HepG2 (cell line): ENCODE results near the gene RAB36. TPM values are rescaled to one million over a fixed set of nuclear protein-coding genes. Genes with fewer than 3 reads are reported as not detected.
A peak's percentile ranks its signal among the peaks of the same experiment; 100 is the strongest.

Experiments
- ARHGAP35 ChIP-seq: sonication (generic); formaldehyde crosslinking; IDR thresholded peaks from 2 replicates; pipeline ENCODE4 v1.9.0; 2022; ENCODE audit warnings: mild to moderate bottlenecking, inconsistent platforms, moderate library complexity, missing genetic modification reagents, borderline replicate concordance
- BRCA1 ChIP-seq: sonication (generic); formaldehyde crosslinking; IDR thresholded peaks from 2 replicates; pipeline ENCODE4 v1.4.0; 2020; ENCODE audit warnings: missing genetic modification reagents
- CBX5 ChIP-seq: sonication (generic); formaldehyde crosslinking; IDR thresholded peaks from 2 replicates; pipeline ENCODE4 v1.4.0; 2020; ENCODE audit warnings: missing genetic modification reagents, borderline replicate concordance
- DR1 ChIP-seq: sonication (generic); formaldehyde crosslinking; IDR thresholded peaks from 2 replicates; pipeline ENCODE4 v1.8.0; 2021; ENCODE audit warnings: mild to moderate bottlenecking, missing genetic modification reagents, inconsistent platforms
- EEA1 ChIP-seq: sonication (generic); formaldehyde crosslinking; IDR thresholded peaks from 2 replicates; pipeline ENCODE4 v1.5.1; 2020; ENCODE audit warnings: mild to moderate bottlenecking, missing genetic modification reagents, borderline replicate concordance
- FOXC1 ChIP-seq: sonication (generic); formaldehyde crosslinking; IDR thresholded peaks from 2 replicates; pipeline ENCODE4 v1.8.0; 2022; ENCODE audit warnings: mild to moderate bottlenecking, missing genetic modification reagents, borderline replicate concordance
- KAT8 ChIP-seq: IDR thresholded peaks from 2 replicates; pipeline ENCODE4 v1.6.1; 2016; ENCODE audit warnings: missing genetic modification reagents, missing compliant biosample characterization
- SIN3A ChIP-seq: IDR thresholded peaks from 2 replicates; pipeline ENCODE4 v1.6.1; 2011; ENCODE audit warnings: low read depth, mild to moderate bottlenecking, control low read depth, low read length, borderline replicate concordance
- SIX4 ChIP-seq: sonication (generic); formaldehyde crosslinking; IDR thresholded peaks from 2 replicates; pipeline ENCODE4 v1.4.0; 2020; ENCODE audit warnings: missing genetic modification reagents
- SMAD9 ChIP-seq: sonication (generic); formaldehyde crosslinking; IDR thresholded peaks from 2 replicates; pipeline ENCODE4 v1.5.1; 2020; ENCODE audit warnings: mild to moderate bottlenecking, missing genetic modification reagents
- SP2 ChIP-seq: sonication (generic); formaldehyde crosslinking; IDR thresholded peaks from 2 replicates; pipeline ENCODE4 v1.5.1; 2020; ENCODE audit warnings: mild to moderate bottlenecking, missing genetic modification reagents
- TRAFD1 ChIP-seq: sonication (generic); formaldehyde crosslinking; IDR thresholded peaks from 2 replicates; pipeline ENCODE4 v1.5.1; 2020; ENCODE audit warnings: missing genetic modification reagents, mild to moderate bottlenecking, borderline replicate concordance
- YEATS4 ChIP-seq: sonication (generic); formaldehyde crosslinking; IDR thresholded peaks from 2 replicates; pipeline ENCODE4 v1.4.0; 2020; ENCODE audit warnings: missing genetic modification reagents, borderline replicate concordance
- ZFX ChIP-seq: sonication (generic); formaldehyde crosslinking; IDR thresholded peaks from 2 replicates; pipeline ENCODE4 v1.4.0; 2020; ENCODE audit warnings: mild to moderate bottlenecking, low read depth, missing genetic modification reagents, moderate library complexity
- ZNF367 ChIP-seq: sonication (generic); formaldehyde crosslinking; IDR thresholded peaks from 2 replicates; pipeline ENCODE4 v1.4.0; 2020; ENCODE audit warnings: missing genetic modification reagents, borderline replicate concordance
- ZNF644 ChIP-seq: IDR thresholded peaks from 2 replicates; pipeline ENCODE4 v1.6.1; 2016; ENCODE audit warnings: low read depth
- ZNF775 ChIP-seq: sonication (generic); formaldehyde crosslinking; IDR thresholded peaks from 2 replicates; pipeline ENCODE4 v1.4.0; 2020; ENCODE audit warnings: missing genetic modification reagents, mild to moderate bottlenecking, moderate library complexity, borderline replicate concordance
- polyA plus RNA-seq, 8 experiments: library from polyadenylated mRNA; depleted of rRNA in 3 of 8; stranded (reverse) in 7 of 8; unstranded in 1 of 8; fragments of >200 nt; fragmentation: Illumina TruSeq in 4 of 8; extraction: Trizol in 4 of 8; gene quantifications; 2 replicates each; pipeline versions ENCODE4 v1.2.1 to v1.2.3, GENCODE V29; 2011 to 2016; ENCODE audit warnings: low read depth in 4 of 8, missing spikeins in 1 of 8, mixed read lengths in 1 of 8; ENCODE audit not compliant: insufficient read depth in 1 of 8
- total RNA-seq, 5 experiments: library from RNA; depleted of rRNA; stranded (reverse); fragments of >200 nt; fragmentation: Illumina TruSeq; extraction: Trizol; gene quantifications; 2 replicates each; pipeline ENCODE4 v1.2.3, GENCODE V29; 2016; ENCODE audit warnings: low read depth in 1 of 5
- TF ChIP-seq, protein P1 (sequence below): sonication (generic); formaldehyde crosslinking; IDR thresholded peaks from 2 replicates; pipeline ENCODE4 v1.9.0; 2021; ENCODE audit warnings: missing genetic modification reagents, borderline replicate concordance
- TF ChIP-seq, protein P2 (sequence below): sonication (generic); formaldehyde crosslinking; IDR thresholded peaks from 2 replicates; pipeline ENCODE4 v1.4.0; 2020; ENCODE audit warnings: mild to moderate bottlenecking, missing genetic modification reagents, borderline replicate concordance

The RAB36 gene
- total and polyA plus RNA-seq, 2 of the 13 experiments (the other 11 are each of a cell fraction or from before 2014, with no cell fraction given): 0.24 to 0.86 TPM

- TF ChIP-seq, protein P1, sequence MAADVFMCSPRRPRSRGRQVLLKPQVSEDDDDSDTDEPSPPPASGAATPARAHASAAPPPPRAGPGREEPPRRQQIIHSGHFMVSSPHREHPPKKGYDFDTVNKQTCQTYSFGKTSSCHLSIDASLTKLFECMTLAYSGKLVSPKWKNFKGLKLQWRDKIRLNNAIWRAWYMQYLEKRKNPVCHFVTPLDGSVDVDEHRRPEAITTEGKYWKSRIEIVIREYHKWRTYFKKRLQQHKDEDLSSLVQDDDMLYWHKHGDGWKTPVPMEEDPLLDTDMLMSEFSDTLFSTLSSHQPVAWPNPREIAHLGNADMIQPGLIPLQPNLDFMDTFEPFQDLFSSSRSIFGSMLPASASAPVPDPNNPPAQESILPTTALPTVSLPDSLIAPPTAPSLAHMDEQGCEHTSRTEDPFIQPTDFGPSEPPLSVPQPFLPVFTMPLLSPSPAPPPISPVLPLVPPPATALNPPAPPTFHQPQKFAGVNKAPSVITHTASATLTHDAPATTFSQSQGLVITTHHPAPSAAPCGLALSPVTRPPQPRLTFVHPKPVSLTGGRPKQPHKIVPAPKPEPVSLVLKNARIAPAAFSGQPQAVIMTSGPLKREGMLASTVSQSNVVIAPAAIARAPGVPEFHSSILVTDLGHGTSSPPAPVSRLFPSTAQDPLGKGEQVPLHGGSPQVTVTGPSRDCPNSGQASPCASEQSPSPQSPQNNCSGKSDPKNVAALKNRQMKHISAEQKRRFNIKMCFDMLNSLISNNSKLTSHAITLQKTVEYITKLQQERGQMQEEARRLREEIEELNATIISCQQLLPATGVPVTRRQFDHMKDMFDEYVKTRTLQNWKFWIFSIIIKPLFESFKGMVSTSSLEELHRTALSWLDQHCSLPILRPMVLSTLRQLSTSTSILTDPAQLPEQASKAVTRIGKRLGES: no peak
- TF ChIP-seq ZNF644 (no peak), SMAD9 (CRISPR knock-in tag) (no peak), CBX5 (CRISPR knock-in tag) (no peak), ARHGAP35 (CRISPR knock-in tag) (no peak; the same call in 1 of the 2 replicates), FOXC1 (CRISPR knock-in tag) (no peak), ZFX (CRISPR knock-in tag) (peak; percentile 69), YEATS4 (CRISPR knock-in tag) (0 out of 2 replicates have a peak, but pooled peaks have one; percentile 26), EEA1 (CRISPR knock-in tag) (no peak), ZNF775 (CRISPR knock-in tag) (no peak), DR1 (CRISPR knock-in tag) (no peak), BRCA1 (CRISPR knock-in tag) (no peak), KAT8 (no peak), ZNF367 (CRISPR knock-in tag) (no peak), SP2 (CRISPR knock-in tag) (peak; percentile 53), SIN3A (peak; percentile 36; the same call in 1 of the 2 replicates), TRAFD1 (CRISPR knock-in tag) (no peak), SIX4 (no peak)
- TF ChIP-seq, protein P2, sequence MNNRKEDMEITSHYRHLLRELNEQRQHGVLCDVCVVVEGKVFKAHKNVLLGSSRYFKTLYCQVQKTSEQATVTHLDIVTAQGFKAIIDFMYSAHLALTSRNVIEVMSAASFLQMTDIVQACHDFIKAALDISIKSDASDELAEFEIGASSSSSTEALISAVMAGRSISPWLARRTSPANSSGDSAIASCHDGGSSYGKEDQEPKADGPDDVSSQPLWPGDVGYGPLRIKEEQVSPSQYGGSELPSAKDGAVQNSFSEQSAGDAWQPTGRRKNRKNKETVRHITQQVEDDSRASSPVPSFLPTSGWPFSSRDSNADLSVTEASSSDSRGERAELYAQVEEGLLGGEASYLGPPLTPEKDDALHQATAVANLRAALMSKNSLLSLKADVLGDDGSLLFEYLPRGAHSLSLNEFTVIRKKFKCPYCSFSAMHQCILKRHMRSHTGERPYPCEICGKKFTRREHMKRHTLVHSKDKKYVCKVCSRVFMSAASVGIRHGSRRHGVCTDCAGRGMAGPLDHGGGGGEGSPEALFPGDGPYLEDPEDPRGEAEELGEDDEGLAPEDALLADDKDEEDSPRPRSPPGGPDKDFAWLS (CRISPR knock-in tag): no peak
Observed at GRCh38 chr22:23144932-23145877, at the start of gene RAB36 (continued).
